ENCODE data around the gene TRPC3.

TRPC3 gene

DNA sequence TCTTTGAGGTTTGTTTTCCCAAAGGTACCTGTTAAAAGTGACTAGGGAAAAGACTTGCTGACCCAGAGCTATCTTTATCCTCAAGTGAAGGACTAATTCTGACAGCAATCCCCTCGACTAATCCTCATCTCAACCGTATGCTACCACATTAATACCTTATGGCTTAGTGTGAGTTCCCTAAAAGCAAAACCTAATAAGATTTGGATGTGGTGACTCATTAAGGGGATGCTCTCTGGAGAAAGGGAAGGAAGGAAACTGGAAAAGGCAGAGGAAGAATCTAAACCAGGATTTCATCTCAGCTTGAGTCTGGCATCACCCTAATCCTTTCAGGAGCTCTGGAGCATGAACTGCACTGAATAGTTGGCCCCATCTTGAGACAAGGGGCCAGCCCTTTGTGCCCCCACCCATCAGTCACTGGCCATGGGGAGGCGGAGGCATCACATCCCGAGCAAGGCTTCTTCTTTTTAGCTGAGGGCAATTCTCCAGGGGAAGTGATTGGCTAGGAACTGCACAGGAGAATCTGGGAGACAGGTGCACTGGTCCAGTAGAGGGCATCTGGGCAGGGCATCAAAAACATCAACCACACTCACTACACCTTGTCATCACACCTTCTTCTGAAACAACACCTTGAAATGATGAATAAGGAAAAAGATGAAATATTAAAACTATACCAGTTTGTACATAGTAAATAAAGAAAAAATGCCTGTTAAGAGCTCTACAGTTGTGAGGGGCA lies 74.7 kb downstream of the TRPC3 start:
- Histone ChIP-seq H3K36me3 (ENCODE audit: control insufficient read depth, insufficient read depth, low read length) (no peaks in the 10 kb centered on the region), H3K9me3 (ENCODE audit: control insufficient read depth, low read length) (no peaks in the 10 kb centered on the region), H3K27ac (ENCODE audit: low read depth, low read length, severe bottlenecking) (no peak overlapping the region), H3K4me3 (ENCODE audit: extremely low read depth, insufficient read depth, low read length, poor library complexity, severe bottlenecking) (no peak overlapping the region), H3K4me1 (ENCODE audit: control insufficient read depth, insufficient read depth, low read length, poor library complexity, severe bottlenecking) (no peaks in the 10 kb centered on the region)
- 54% methylated on average over 2 of the region's 4 CpGs; no CpG with 5 or more reads in 1 of the 2 experiments for WGBS, 2 experiments (ENCODE audit: insufficient coverage in 2 of 2)

DNA sequence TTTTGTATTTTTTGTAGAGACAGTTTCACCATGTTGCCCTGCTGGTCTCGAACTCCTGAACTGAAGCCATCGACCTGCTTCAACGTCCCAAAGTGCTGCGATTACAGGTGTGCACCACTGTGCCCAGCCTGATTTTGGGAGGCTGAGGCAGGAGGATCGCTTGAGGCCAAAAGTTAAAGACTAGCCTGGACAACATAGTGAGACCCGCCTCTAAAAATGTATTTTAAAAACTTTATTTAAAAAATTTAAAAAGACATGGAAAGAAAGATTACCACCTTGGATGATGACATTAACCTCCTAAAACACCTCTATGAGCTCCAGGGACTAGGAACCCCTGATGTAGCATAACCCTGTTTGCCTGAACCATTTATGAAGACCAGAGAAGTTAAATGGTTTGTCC lies 75.8 kb downstream of the TRPC3 start:
- 90 to 92% methylated on average over 2 to 5 of the region's 6 CpGs for WGBS, 2 experiments (ENCODE audit: insufficient coverage in 2 of 2)
- H3K36me3 ChIP-seq (ENCODE audit: control insufficient read depth, insufficient read depth, low read length), result no peaks in the 10 kb centered on the region
- H3K4me1 ChIP-seq (ENCODE audit: control insufficient read depth, insufficient read depth, low read length, poor library complexity, severe bottlenecking), result no peaks in the 10 kb centered on the region
- no peak overlapping the region for H3K27ac ChIP-seq (ENCODE audit: low read depth, low read length, severe bottlenecking)
- no peak overlapping the region for H3K4me3 ChIP-seq (ENCODE audit: extremely low read depth, insufficient read depth, low read length, poor library complexity, severe bottlenecking)
- H3K9me3 ChIP-seq (ENCODE audit: control insufficient read depth, low read length), result no peaks in the 10 kb centered on the region

DNA sequence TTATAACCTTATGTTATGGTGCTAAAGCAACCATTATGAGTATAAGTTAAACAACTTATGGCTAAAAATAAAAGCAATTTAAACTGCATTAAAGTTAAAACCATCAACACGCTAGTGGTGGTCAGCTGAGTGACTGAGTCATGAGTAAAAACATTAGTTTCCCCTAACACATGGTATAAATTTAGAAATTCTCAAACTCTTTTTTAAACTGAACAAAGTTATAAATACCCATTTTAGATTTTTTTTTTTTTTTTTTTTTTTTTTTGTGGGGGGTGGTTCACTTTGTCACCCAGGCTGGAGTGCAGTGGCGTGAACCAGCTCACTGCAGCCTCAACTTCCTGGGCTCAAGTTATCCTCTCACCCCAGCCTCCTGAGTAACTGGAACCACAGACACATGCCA lies 76.2 kb downstream of the TRPC3 start:
- no peaks in the 10 kb centered on the region for H3K36me3 ChIP-seq (ENCODE audit: control insufficient read depth, insufficient read depth, low read length)
- no peaks in the 10 kb centered on the region for H3K4me1 ChIP-seq (ENCODE audit: control insufficient read depth, insufficient read depth, low read length, poor library complexity, severe bottlenecking)
- H3K27ac ChIP-seq (ENCODE audit: low read depth, low read length, severe bottlenecking), result no peak overlapping the region
- H3K9me3 ChIP-seq (ENCODE audit: control insufficient read depth, low read length), result no peaks in the 10 kb centered on the region
- no peak overlapping the region for H3K4me3 ChIP-seq (ENCODE audit: extremely low read depth, insufficient read depth, low read length, poor library complexity, severe bottlenecking)
- WGBS, 2 experiments (ENCODE audit: insufficient coverage in 2 of 2), result no CpG with 5 or more reads among the region's 2 CpGs

DNA sequence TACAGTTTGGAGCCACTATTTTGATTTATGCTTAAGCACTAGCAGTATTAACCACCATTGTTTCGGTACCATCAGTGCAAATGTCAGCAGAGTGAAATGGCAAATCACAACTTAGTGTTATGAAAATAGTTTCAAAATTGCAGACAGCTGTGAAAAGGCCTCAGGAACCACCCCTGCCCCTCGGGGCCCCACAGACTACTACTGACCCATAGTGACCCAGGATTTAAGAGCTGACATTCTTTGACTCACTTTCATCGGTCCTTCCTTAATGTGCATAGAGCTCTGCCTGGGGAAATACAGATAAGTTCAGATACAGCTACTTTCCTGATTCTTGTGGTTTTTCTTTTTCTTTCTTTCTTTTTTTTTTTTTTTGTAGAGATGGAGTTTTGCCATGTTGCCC lies 78.3 kb downstream of the TRPC3 start:
- Histone ChIP-seq H3K4me1 (ENCODE audit: control insufficient read depth, insufficient read depth, low read length, poor library complexity, severe bottlenecking) (peaks cover 3% of the 10 kb centered on the region), H3K9me3 (ENCODE audit: control insufficient read depth, low read length) (no peaks in the 10 kb centered on the region), H3K27ac (ENCODE audit: low read depth, low read length, severe bottlenecking) (no peak overlapping the region), H3K4me3 (ENCODE audit: extremely low read depth, insufficient read depth, low read length, poor library complexity, severe bottlenecking) (no peak overlapping the region), H3K36me3 (ENCODE audit: control insufficient read depth, insufficient read depth, low read length) (no peaks in the 10 kb centered on the region)
- WGBS, 2 experiments (ENCODE audit: insufficient coverage in 2 of 2), result 50% methylated on average over 1 of the region's 3 CpGs; no CpG with 5 or more reads in 1 of the 2 experiments

GRCh38 chr4:121869841-121870822 lies 81.7 kb downstream of the TRPC3 start, which contains the start of gene BBS7:
BBS7 (minus strand) TSS chr4:121870474; CDS start chr4:121870313, 161 bp downstream.
- Histone ChIP-seq H3K4me3 (ENCODE audit: extremely low read depth, insufficient read depth, low read length, poor library complexity, severe bottlenecking) (peak within 1 kb of the TSS; percentile 56), H3K9me3 (ENCODE audit: control insufficient read depth, low read length) (no peaks in the 10 kb centered on the region), H3K27ac (ENCODE audit: low read depth, low read length, severe bottlenecking) (peak within 1 kb of the TSS; percentile 78), H3K36me3 (ENCODE audit: control insufficient read depth, insufficient read depth, low read length) (peaks cover 19% of the 10 kb centered on the region), H3K4me1 (ENCODE audit: control insufficient read depth, insufficient read depth, low read length, poor library complexity, severe bottlenecking) (peaks cover 3% of the 10 kb centered on the region)
- 1% methylated on average over 49 to 57 of the region's 58 CpGs for WGBS, 2 experiments (ENCODE audit: insufficient coverage in 2 of 2)

DNA sequence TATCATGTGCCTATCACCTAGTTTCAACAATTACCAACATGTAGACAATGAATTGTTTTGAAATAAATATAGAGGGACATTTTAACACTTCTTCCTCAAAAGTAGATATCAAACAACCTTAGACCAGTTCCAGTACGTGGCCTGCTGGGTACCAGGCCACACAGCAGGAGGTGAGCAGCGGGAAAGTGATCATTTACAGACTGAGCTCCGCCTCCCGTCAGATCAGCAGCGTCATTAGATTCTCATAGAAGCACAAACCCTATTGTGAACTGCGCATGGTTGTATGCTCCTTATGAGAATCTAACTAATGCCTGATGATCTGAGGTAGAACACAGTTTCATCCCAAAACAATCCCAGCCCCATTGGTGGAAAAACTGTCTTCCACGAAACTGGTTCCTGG lies 88.1 kb downstream of the TRPC3 start:
- peaks cover 1% of the 10 kb centered on the region for H3K4me1 ChIP-seq (ENCODE audit: control insufficient read depth, insufficient read depth, low read length, poor library complexity, severe bottlenecking)
- H3K27ac ChIP-seq (ENCODE audit: low read depth, low read length, severe bottlenecking), result no peak overlapping the region
- 75 to 77% methylated on average over 5 to 7 of the region's 7 CpGs for WGBS, 2 experiments (ENCODE audit: insufficient coverage in 2 of 2)
- no peak overlapping the region for H3K4me3 ChIP-seq (ENCODE audit: extremely low read depth, insufficient read depth, low read length, poor library complexity, severe bottlenecking)
- H3K36me3 ChIP-seq (ENCODE audit: control insufficient read depth, insufficient read depth, low read length), result peaks cover 28% of the 10 kb centered on the region
- H3K9me3 ChIP-seq (ENCODE audit: control insufficient read depth, low read length), result no peaks in the 10 kb centered on the region

DNA sequence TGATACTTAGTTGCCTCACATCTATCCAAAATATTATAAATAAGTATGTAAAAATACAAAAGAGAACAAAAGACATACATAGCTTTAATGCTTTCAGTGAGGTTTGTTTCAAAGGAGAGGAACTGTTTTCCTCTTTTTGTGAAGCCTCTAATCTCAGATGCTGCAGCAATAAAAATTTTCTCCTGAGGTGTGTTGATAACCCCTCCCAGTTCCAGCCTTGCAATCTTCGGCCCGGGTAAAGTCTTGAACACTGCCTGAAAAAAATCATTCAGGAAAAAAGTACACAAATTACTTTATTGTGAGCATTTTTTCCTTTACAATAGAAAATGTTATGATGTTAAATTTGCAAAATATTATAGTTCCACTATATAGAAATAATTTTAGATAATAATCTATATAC lies 90.4 kb downstream of the TRPC3 start:
- Histone ChIP-seq H3K27ac (ENCODE audit: low read depth, low read length, severe bottlenecking) (no peak overlapping the region), H3K4me3 (ENCODE audit: extremely low read depth, insufficient read depth, low read length, poor library complexity, severe bottlenecking) (no peak overlapping the region), H3K9me3 (ENCODE audit: control insufficient read depth, low read length) (no peaks in the 10 kb centered on the region), H3K4me1 (ENCODE audit: control insufficient read depth, insufficient read depth, low read length, poor library complexity, severe bottlenecking) (no peaks in the 10 kb centered on the region), H3K36me3 (ENCODE audit: control insufficient read depth, insufficient read depth, low read length) (peaks cover 27% of the 10 kb centered on the region)
- WGBS, 2 experiments (ENCODE audit: insufficient coverage in 2 of 2), result no CpG with 5 or more reads among the region's 2 CpGs

- Histone ChIP-seq H3K4me3 (ENCODE audit: extremely low read depth, insufficient read depth, low read length, poor library complexity, severe bottlenecking) (no peak overlapping the region), H3K4me1 (ENCODE audit: control insufficient read depth, insufficient read depth, low read length, poor library complexity, severe bottlenecking) (no peaks in the 10 kb centered on the region), H3K36me3 (ENCODE audit: control insufficient read depth, insufficient read depth, low read length) (peaks cover 22% of the 10 kb centered on the region), H3K27ac (ENCODE audit: low read depth, low read length, severe bottlenecking) (no peak overlapping the region), H3K9me3 (ENCODE audit: control insufficient read depth, low read length) (no peaks in the 10 kb centered on the region)
Measured at GRCh38 chr4:121860121-121860520, 91.7 kb downstream of the TRPC3 start.

- Histone ChIP-seq H3K4me1 (ENCODE audit: control insufficient read depth, insufficient read depth, low read length, poor library complexity, severe bottlenecking) (no peaks in the 10 kb centered on the region), H3K27ac (ENCODE audit: low read depth, low read length, severe bottlenecking) (no peak overlapping the region), H3K4me3 (ENCODE audit: extremely low read depth, insufficient read depth, low read length, poor library complexity, severe bottlenecking) (no peak overlapping the region), H3K36me3 (ENCODE audit: control insufficient read depth, insufficient read depth, low read length) (peaks cover 29% of the 10 kb centered on the region), H3K9me3 (ENCODE audit: control insufficient read depth, low read length) (no peaks in the 10 kb centered on the region)
- WGBS, 2 experiments (ENCODE audit: insufficient coverage in 2 of 2), result 100% methylated on average over 1 of the region's 1 CpG; no CpG with 5 or more reads in 1 of the 2 experiments
Measured at GRCh38 chr4:121851354-121851753, 100.5 kb downstream of the TRPC3 start.

GRCh38 chr4:121846662-121847061 lies 105.2 kb downstream of the TRPC3 start:
- Histone ChIP-seq H3K4me1 (ENCODE audit: control insufficient read depth, insufficient read depth, low read length, poor library complexity, severe bottlenecking) (no peaks in the 10 kb centered on the region), H3K36me3 (ENCODE audit: control insufficient read depth, insufficient read depth, low read length) (peaks cover 28% of the 10 kb centered on the region), H3K9me3 (ENCODE audit: control insufficient read depth, low read length) (no peaks in the 10 kb centered on the region), H3K4me3 (ENCODE audit: extremely low read depth, insufficient read depth, low read length, poor library complexity, severe bottlenecking) (no peak overlapping the region), H3K27ac (ENCODE audit: low read depth, low read length, severe bottlenecking) (no peak overlapping the region)
- 95% methylated on average over 4 of the region's 6 CpGs; no CpG with 5 or more reads in 1 of the 2 experiments for WGBS, 2 experiments (ENCODE audit: insufficient coverage in 2 of 2)

Measured in mesodermal cell (in vitro differentiated cells).